HG03045 (cell line): ENCODE data around the gene NUDT2.
"Not testable (repeated sequence)": the region's sequence is repeated elsewhere in the genome, so short reads cannot be mapped to it uniquely, and the experiment has no call there.

Experiments
- ATAC-seq: cut with Tn5 transposase; IDR thresholded peaks from one replicate; pipeline ENCODE4 v1.9.1; 2021; ENCODE audit warnings: mild to moderate bottlenecking, moderate library complexity; ENCODE audit not compliant: unreplicated experiment

NUDT2 gene

GRCh38 chr9:34328987-34329832 is at the start of gene NUDT2, which contains the start of gene KIF24:
NUDT2 (plus strand) TSS chr9:34329569; CDS start chr9:34339040, 9,471 bp downstream.
KIF24 (minus strand) TSS chr9:34329268; CDS start chr9:34311346, 17,922 bp downstream.
- peak; percentile 94 for ATAC-seq

GRCh38 chr9:34282096-34282495 is 47.3 kb upstream of the NUDT2 start:
- no peak for ATAC-seq

GRCh38 chr9:34289159-34289558 is 40.2 kb upstream of the NUDT2 start:
- no peak for ATAC-seq

GRCh38 chr9:34291023-34291422 is 38.3 kb upstream of the NUDT2 start:
- no peak for ATAC-seq

- no peak for ATAC-seq
Observed at GRCh38 chr9:34291423-34291822, 37.9 kb upstream of the NUDT2 start.

GRCh38 chr9:34292552-34292951 is 36.8 kb upstream of the NUDT2 start:
- ATAC-seq, result no peak

- ATAC-seq, result not testable (repeated sequence)
Observed at GRCh38 chr9:34301064-34301463, 28.3 kb upstream of the NUDT2 start.

GRCh38 chr9:34308316-34308715 is 21.1 kb upstream of the NUDT2 start:
- ATAC-seq, result not testable (repeated sequence)

GRCh38 chr9:34310215-34310614 is 19.2 kb upstream of the NUDT2 start:
- ATAC-seq, result no peak

GRCh38 chr9:34311499-34312185 is 17.7 kb upstream of the NUDT2 start:
- ATAC-seq, result no peak

- no peak for ATAC-seq
Observed at GRCh38 chr9:34317436-34317835, 11.9 kb upstream of the NUDT2 start.

GRCh38 chr9:34318163-34318790 is 11.1 kb upstream of the NUDT2 start:
- no peak for ATAC-seq

- ATAC-seq, result no peak
Observed at GRCh38 chr9:34321451-34321850, 7.9 kb upstream of the NUDT2 start.

GRCh38 chr9:34322899-34323591 is 6.3 kb upstream of the NUDT2 start:
- no peak for ATAC-seq

GRCh38 chr9:34326690-34327089 is 2.7 kb upstream of the NUDT2 start:
- no peak for ATAC-seq

GRCh38 chr9:34328500-34328986 is 826 bp upstream of the NUDT2 start:
- no peak for ATAC-seq

- no peak for ATAC-seq
Observed at GRCh38 chr9:34331196-34331595, 1.8 kb downstream of the NUDT2 start.

GRCh38 chr9:34332076-34332964 is 3.0 kb downstream of the NUDT2 start:
- no peak for ATAC-seq

- no peak for ATAC-seq
Observed at GRCh38 chr9:34333836-34334235, 4.5 kb downstream of the NUDT2 start.

GRCh38 chr9:34334337-34334824 is 5.0 kb downstream of the NUDT2 start:
- no peak for ATAC-seq
